K562 (cell line): Measurements from ENCODE around the gene FBXO46. TPM values are rescaled to one million over a fixed set of nuclear protein-coding genes. Genes with fewer than 3 reads are reported as not detected.

Experiments
- CBX8 ChIP-seq: fragments of 200-600 bp; sonication (generic); IDR thresholded peaks from 2 replicates; pipeline ENCODE4 v1.6.1; 2012; ENCODE audit warnings: borderline replicate concordance, mixed run types, low read depth, mild to moderate bottlenecking, moderate library complexity, mixed read lengths, low read length, control low read depth, inconsistent platforms; ENCODE audit not compliant: poor library complexity, severe bottlenecking; ENCODE audit errors: extremely low read depth
- GABPA ChIP-seq: fragments of 200-800 bp; sonication (Bioruptor generic); conservative IDR thresholded peaks from 2 replicates; pipeline ENCODE4 v1.6.1; 2016; ENCODE audit warnings: low read depth, missing genetic modification characterization, missing compliant biosample characterization
- HDAC6 ChIP-seq: IDR thresholded peaks from 2 replicates; pipeline ENCODE4 v1.6.1; 2012; ENCODE audit warnings: low read depth, mild to moderate bottlenecking, control low read depth, inconsistent platforms, low read length, moderate library complexity
- KAT7 ChIP-seq: sonication (generic); formaldehyde crosslinking; IDR thresholded peaks from 2 replicates; pipeline ENCODE4 v1.8.0; 2022; ENCODE audit warnings: missing genetic modification reagents, mild to moderate bottlenecking, borderline replicate concordance
- KDM2B ChIP-seq: fragments of 250-450 bp; sonication (Bioruptor Pico); IDR thresholded peaks from 2 replicates; pipeline ENCODE4 v1.8.0; 2021; ENCODE audit warnings: mild to moderate bottlenecking, moderate library complexity
- KDM5B ChIP-seq: fragments of 200-600 bp; sonication (generic); IDR thresholded peaks from 2 replicates; pipeline ENCODE4 v1.6.1; 2012; ENCODE audit warnings: low read depth, mild to moderate bottlenecking, moderate library complexity, low read length, control low read depth, inconsistent platforms; ENCODE audit not compliant: insufficient replicate concordance
- MYC ChIP-seq, 2 experiments: fragments of 250-450 bp in 1 of 2; sonication (Bioruptor Pico) in 1 of 2; IDR thresholded peaks; 2 replicates each; pipeline versions ENCODE4 v1.5.1 to v1.6.1; 2012 to 2021; ENCODE audit warnings: low read depth in 2 of 2, borderline replicate concordance in 1 of 2, improper control_type of control experiment in 1 of 2, low read length in 1 of 2, mild to moderate bottlenecking in 1 of 2, moderate library complexity in 1 of 2
- PHF8 ChIP-seq: fragments of 200-600 bp; sonication (generic); IDR thresholded peaks from 2 replicates; pipeline ENCODE4 v1.6.1; 2012; ENCODE audit warnings: mixed run types, mild to moderate bottlenecking, inconsistent platforms, low read length, moderate library complexity, borderline replicate concordance
- PURB ChIP-seq: sonication (generic); formaldehyde crosslinking; IDR thresholded peaks from 2 replicates; pipeline ENCODE4 v1.9.0; 2021; ENCODE audit warnings: low read depth, mild to moderate bottlenecking, missing genetic modification reagents
- RBFOX2 ChIP-seq: fragments of 200-400 bp; formaldehyde crosslinking; IDR thresholded peaks from 2 replicates; pipeline ENCODE4 v1.6.1; 2017; ENCODE audit warnings: low read depth, mild to moderate bottlenecking, low read length, moderate library complexity
- SMARCC2 ChIP-seq: fragments of 450-650 bp; IDR thresholded peaks from 2 replicates; pipeline ENCODE4 v1.6.1; 2017; ENCODE audit warnings: antibody characterized with exemption, moderate library complexity, mild to moderate bottlenecking, low read depth
- ZBTB7A ChIP-seq: IDR thresholded peaks from 2 replicates; pipeline ENCODE4 v1.6.1; 2011; ENCODE audit warnings: low read depth, mild to moderate bottlenecking, low read length, moderate library complexity, borderline replicate concordance; ENCODE audit not compliant: control insufficient read depth
- polyA plus RNA-seq, 8 experiments: library from polyadenylated mRNA; depleted of rRNA in 4 of 8; stranded (reverse) in 5 of 8; unstranded in 3 of 8; fragments of >200 nt; fragmentation: Nextera tagmentation in 2 of 8; fragmentation: Illumina TruSeq in 1 of 8; extraction: Ambion mirVana in 2 of 8; extraction: Trizol in 1 of 8; gene quantifications; 2 replicates each; pipeline versions ENCODE4 v1.2.1 to v1.2.3, GENCODE V29; 2011 to 2014; ENCODE audit warnings: inconsistent platforms in 1 of 8, missing spikeins in 1 of 8
- total RNA-seq, 7 experiments: library from RNA; depleted of rRNA in 6 of 7; stranded (reverse); fragments of >200 nt in 6 of 7; fragmentation: Illumina TruSeq in 2 of 7; extraction: Trizol in 2 of 7; gene quantifications; 2 replicates each; pipeline versions ENCODE4 v1.2.1 to v1.2.3, GENCODE V29; 2011 to 2021; ENCODE audit warnings: low replicate concordance in 1 of 7

FBXO46 gene
- total and polyA plus RNA-seq, 9 of the 15 experiments (the other 6 are each of a cell fraction or from before 2014, with no cell fraction given): 1.5 to 36.1 (median 7.3) TPM

- TF ChIP-seq MYC (IDR thresholded peaks at IDR 0.05; ENCODE audit: low read depth, low read length) (peak; percentile 18; the same call in 1 of the 2 replicates), MYC (CRISPR knock-in tag; IDR thresholded peaks at IDR 0.05; ENCODE audit: borderline replicate concordance, low read depth) (peak; percentile 42; the same call in 1 of the 2 replicates), CBX8 (no peak), KDM5B (peak; percentile 48), KAT7 (CRISPR knock-in tag) (0 out of 2 replicates have a peak, but pooled peaks have one; percentile 34), GABPA (tag) (0 out of 2 replicates have a peak, but pooled peaks have one; percentile 7), HDAC6 (no peak), PHF8 (0 out of 2 replicates have a peak, but pooled peaks have one; percentile 24), KDM2B (CRISPR knock-in tag) (no peak), ZBTB7A (0 out of 2 replicates have a peak, but pooled peaks have one; percentile 17), SMARCC2 (no peak), PURB (CRISPR knock-in tag) (no peak), RBFOX2 (peak; percentile 1; the same call in 1 of the 2 replicates)
Measured at GRCh38 chr19:45717983-45718650, 12.6 kb downstream of the FBXO46 start (continued).
